ENCODE data around the gene COL12A1.

- TF ChIP-seq, protein P1, sequence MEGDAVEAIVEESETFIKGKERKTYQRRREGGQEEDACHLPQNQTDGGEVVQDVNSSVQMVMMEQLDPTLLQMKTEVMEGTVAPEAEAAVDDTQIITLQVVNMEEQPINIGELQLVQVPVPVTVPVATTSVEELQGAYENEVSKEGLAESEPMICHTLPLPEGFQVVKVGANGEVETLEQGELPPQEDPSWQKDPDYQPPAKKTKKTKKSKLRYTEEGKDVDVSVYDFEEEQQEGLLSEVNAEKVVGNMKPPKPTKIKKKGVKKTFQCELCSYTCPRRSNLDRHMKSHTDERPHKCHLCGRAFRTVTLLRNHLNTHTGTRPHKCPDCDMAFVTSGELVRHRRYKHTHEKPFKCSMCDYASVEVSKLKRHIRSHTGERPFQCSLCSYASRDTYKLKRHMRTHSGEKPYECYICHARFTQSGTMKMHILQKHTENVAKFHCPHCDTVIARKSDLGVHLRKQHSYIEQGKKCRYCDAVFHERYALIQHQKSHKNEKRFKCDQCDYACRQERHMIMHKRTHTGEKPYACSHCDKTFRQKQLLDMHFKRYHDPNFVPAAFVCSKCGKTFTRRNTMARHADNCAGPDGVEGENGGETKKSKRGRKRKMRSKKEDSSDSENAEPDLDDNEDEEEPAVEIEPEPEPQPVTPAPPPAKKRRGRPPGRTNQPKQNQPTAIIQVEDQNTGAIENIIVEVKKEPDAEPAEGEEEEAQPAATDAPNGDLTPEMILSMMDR (optimal IDR thresholded peaks at IDR 0.05 in 1 of 3, IDR thresholded peaks at IDR 0.05 in 1 of 3, conservative IDR thresholded peaks at IDR 0.05 in 1 of 3; ENCODE audit: extremely low read depth in 1 of 3, insufficient read depth in 2 of 3, low read length in 3 of 3) = no peak
- TF ChIP-seq EZH2 (IDR thresholded peaks at IDR 0.05; ENCODE audit: low read length) = no peak
These were observed 119.8 kb downstream of the COL12A1 start for GRCh38 chr6:75085931-75086635.

All from keratinocyte (primary cell).